Esophagus squamous epithelium (tissue), 4 donors: ENCODE measurements around the gene PAXX.

Source experiments
- POLR2A ChIP-seq, 4 donors: fragments of 450-650 bp; IDR thresholded peaks; one replicate each; pipeline ENCODE4 v1.6.1; 2017; ENCODE audit warnings: antibody characterized with exemption in 4 of 4, mild to moderate bottlenecking in 4 of 4, moderate library complexity in 3 of 4
- TF ChIP-seq, protein P1 (sequence below), 6 experiments: fragments of 450-650 bp in 4 of 6; fragments of 200-600 bp in 2 of 6; sonication (generic) in 2 of 6; IDR thresholded peaks; one replicate each; pipeline ENCODE4 v1.5.1; 2016 to 2019; ENCODE audit warnings: antibody characterized with exemption in 6 of 6, mild to moderate bottlenecking in 4 of 6, moderate library complexity in 4 of 6

DNA sequence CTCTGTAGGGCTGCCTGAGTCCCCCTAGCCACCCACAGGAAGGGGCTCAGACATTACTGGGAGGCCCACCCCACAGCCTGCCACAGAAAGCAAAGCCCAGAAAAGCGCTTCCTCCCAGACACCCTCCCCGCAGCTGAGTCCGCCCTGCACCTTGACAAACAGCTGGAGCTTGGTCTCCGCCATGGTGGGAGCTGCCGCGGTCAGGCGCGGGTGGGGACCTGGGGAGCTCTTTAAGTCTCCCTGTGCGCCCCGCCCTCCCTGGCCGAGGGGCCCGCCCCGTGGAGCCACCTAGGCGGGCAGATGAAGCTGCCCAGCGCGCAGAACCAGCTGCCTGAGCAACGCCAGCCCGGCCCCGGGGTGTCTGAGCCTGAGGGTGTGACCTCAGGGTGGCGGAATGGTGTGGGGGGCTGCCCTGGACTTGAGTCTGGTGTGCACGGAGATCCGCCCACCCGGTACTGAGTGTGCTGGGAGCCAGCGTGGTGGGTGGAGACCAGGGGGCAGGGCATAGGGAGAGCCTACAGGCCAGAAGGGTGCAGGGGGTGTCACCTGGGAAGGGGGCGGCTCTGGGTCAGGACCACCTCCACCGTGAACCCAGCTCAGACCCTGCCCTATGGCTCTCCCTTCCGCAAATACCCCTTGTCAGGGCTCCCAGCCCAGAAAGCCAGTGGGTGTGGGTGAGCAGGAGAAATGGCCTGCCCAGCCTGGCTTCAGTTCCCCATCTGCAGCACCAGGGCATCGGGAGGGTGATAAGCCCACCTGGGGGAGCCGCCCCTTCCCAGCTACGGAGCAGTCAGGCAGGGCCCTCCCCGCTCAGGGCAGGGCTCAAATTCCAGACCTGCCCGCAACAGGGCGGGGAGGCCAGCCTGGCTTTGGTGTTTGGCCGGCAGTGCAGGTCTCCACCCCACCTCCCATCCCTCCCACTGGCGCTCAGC is 4.4 kb downstream of the PAXX start, which contains the start of gene CLIC3:
- peak in 1 of 4 donors; percentile 26 for TF ChIP-seq POLR2A (IDR thresholded peaks at IDR 0.05)
- TF ChIP-seq, protein P1, sequence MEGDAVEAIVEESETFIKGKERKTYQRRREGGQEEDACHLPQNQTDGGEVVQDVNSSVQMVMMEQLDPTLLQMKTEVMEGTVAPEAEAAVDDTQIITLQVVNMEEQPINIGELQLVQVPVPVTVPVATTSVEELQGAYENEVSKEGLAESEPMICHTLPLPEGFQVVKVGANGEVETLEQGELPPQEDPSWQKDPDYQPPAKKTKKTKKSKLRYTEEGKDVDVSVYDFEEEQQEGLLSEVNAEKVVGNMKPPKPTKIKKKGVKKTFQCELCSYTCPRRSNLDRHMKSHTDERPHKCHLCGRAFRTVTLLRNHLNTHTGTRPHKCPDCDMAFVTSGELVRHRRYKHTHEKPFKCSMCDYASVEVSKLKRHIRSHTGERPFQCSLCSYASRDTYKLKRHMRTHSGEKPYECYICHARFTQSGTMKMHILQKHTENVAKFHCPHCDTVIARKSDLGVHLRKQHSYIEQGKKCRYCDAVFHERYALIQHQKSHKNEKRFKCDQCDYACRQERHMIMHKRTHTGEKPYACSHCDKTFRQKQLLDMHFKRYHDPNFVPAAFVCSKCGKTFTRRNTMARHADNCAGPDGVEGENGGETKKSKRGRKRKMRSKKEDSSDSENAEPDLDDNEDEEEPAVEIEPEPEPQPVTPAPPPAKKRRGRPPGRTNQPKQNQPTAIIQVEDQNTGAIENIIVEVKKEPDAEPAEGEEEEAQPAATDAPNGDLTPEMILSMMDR (IDR thresholded peaks at IDR 0.05): no peak
